ENCODE data around the gene NPHS1.
"Not testable (repeated sequence)": the region's sequence is repeated elsewhere in the genome, so short reads cannot be mapped to it uniquely, and the experiment has no call there.

The NPHS1 gene

GRCh38 chr19:35843676-35844481 lies 8.4 kb downstream of the NPHS1 start:
- H3K4me3 ChIP-seq (ENCODE audit: low read depth, low read length): no peak overlapping the region
- TF ChIP-seq, protein P1, sequence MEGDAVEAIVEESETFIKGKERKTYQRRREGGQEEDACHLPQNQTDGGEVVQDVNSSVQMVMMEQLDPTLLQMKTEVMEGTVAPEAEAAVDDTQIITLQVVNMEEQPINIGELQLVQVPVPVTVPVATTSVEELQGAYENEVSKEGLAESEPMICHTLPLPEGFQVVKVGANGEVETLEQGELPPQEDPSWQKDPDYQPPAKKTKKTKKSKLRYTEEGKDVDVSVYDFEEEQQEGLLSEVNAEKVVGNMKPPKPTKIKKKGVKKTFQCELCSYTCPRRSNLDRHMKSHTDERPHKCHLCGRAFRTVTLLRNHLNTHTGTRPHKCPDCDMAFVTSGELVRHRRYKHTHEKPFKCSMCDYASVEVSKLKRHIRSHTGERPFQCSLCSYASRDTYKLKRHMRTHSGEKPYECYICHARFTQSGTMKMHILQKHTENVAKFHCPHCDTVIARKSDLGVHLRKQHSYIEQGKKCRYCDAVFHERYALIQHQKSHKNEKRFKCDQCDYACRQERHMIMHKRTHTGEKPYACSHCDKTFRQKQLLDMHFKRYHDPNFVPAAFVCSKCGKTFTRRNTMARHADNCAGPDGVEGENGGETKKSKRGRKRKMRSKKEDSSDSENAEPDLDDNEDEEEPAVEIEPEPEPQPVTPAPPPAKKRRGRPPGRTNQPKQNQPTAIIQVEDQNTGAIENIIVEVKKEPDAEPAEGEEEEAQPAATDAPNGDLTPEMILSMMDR (IDR thresholded peaks at IDR 0.05; ENCODE audit: control insufficient read depth, extremely low read depth, insufficient read depth): no peak
- DNase-seq (ENCODE audit: low read depth): no peak

DNA sequence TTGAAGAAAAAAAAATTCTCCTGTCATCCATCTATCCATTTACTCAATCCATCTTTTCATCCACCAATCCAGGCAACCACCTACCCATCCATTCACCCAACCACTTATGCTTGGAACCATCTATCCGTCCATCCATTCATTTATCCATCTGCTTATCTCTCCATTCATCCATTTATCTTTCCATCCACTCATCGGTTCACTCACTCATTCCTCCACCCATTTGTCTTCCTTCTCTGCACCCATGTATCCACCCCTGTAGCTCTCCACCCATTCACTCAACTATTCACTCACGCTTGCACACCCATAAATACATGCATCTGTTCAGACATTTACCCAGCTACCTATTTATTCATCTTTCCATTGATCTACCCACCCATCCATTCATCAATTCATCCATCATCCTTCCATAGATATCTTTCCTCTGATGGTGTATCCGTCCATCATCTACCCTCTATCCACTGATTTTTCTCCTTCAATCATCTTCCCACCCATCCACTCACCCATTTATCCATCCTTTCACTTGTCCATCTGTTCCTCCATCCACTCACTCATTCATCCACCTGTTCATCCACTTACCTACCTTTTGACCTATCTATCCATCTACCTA lies 9.5 kb downstream of the NPHS1 start:
- TF ChIP-seq, protein P1 (IDR thresholded peaks at IDR 0.05; ENCODE audit: control insufficient read depth, extremely low read depth, insufficient read depth): no peak
- no peak for DNase-seq (ENCODE audit: low read depth)

GRCh38 chr19:35841961-35842595 lies 10.2 kb downstream of the NPHS1 start:
- DNase-seq (ENCODE audit: low read depth): no peak
- TF ChIP-seq, protein P1 (IDR thresholded peaks at IDR 0.05; ENCODE audit: control insufficient read depth, extremely low read depth, insufficient read depth): no peak

More for the DNA sequence above, 9.5 kb downstream of the NPHS1 start:
- H3K4me3 ChIP-seq (ENCODE audit: low read depth, low read length): no peak overlapping the region

GRCh38 chr19:35836096-35836495 lies 16.2 kb downstream of the NPHS1 start:
- DNase-seq (ENCODE audit: low read depth); H3K4me3 ChIP-seq (ENCODE audit: low read depth, low read length): not testable (repeated sequence)

More at GRCh38 chr19:35841961-35842595, 10.2 kb downstream of the NPHS1 start:
- no peak overlapping the region for H3K4me3 ChIP-seq (ENCODE audit: low read depth, low read length)

GRCh38 chr19:35833972-35834371 lies 18.3 kb downstream of the NPHS1 start:
- no peak overlapping the region for H3K4me3 ChIP-seq (ENCODE audit: low read depth, low read length)
- TF ChIP-seq, protein P1 (IDR thresholded peaks at IDR 0.05; ENCODE audit: control insufficient read depth, extremely low read depth, insufficient read depth): no peak
- no peak for DNase-seq (ENCODE audit: low read depth)

DNA sequence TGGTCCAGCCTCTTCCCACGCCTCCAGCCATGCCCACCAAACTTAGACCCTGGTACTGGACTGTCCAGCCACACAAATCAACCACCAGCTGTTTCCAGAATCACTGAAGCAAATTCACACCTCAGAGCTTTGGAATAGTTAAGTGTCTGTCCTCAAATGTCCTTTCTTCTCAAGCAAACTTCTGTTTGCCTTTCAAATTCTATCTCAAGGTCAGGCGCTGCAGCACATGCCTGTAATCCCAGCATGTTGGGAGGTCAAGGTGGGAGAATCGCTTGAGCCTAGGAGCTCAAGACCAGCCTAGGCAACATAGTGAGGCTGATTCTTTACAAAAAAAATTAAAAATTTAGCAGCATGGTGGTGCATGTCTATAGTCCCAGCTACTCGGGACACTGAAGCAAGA lies 20.2 kb downstream of the NPHS1 start:
- H3K4me3 ChIP-seq (ENCODE audit: low read depth, low read length): no peak overlapping the region
- TF ChIP-seq, protein P1 (IDR thresholded peaks at IDR 0.05; ENCODE audit: control insufficient read depth, extremely low read depth, insufficient read depth): no peak
- no peak for DNase-seq (ENCODE audit: low read depth)

- TF ChIP-seq, protein P1 (IDR thresholded peaks at IDR 0.05; ENCODE audit: control insufficient read depth, extremely low read depth, insufficient read depth): no peak
- H3K4me3 ChIP-seq (ENCODE audit: low read depth, low read length): no peak overlapping the region
- no peak for DNase-seq (ENCODE audit: low read depth)
These were observed 21.3 kb downstream of the NPHS1 start for GRCh38 chr19:35830986-35831385.

Data from LNCaP clone FGC (cell line).